Aorta (tissue), 5 donors: ENCODE results near the gene FER. TPM values are rescaled to one million over a fixed set of nuclear protein-coding genes. Genes with fewer than 3 reads are reported as not detected.

Experiments used
- ATAC-seq: fragments of 200-7000 bp; cut with Tn5 transposase; one replicate; pipeline ENCODE4 v1.9.1; 2022; ENCODE audit warnings: moderate library complexity; ENCODE audit not compliant: low FRiP score
- DNase-seq, 2 donors: peaks; one replicate each; pipeline ENCODE4 v3.0.0-alpha.2; 2020
- H3K27ac ChIP-seq, 2 donors: one replicate each; pipeline ENCODE4 v1.5.1; 2013; ENCODE audit warnings: low read length in 2 of 2, mild to moderate bottlenecking in 2 of 2, moderate library complexity in 2 of 2, control low read depth in 1 of 2, inconsistent platforms in 1 of 2, low read depth in 1 of 2
- H3K27me3 ChIP-seq, 2 donors: one replicate each; pipeline ENCODE4 v1.6.1; 2013; ENCODE audit warnings: control low read depth in 1 of 2, low read length in 1 of 2, mild to moderate bottlenecking in 1 of 2, moderate library complexity in 1 of 2; ENCODE audit not compliant: insufficient read depth in 2 of 2, control insufficient read depth in 1 of 2
- H3K36me3 ChIP-seq, 2 donors: one replicate each; pipeline ENCODE4 v1.6.1; 2013; ENCODE audit warnings: control low read depth in 1 of 2, low read length in 1 of 2, mild to moderate bottlenecking in 1 of 2; ENCODE audit not compliant: insufficient read depth in 2 of 2, control insufficient read depth in 1 of 2
- H3K4me1 ChIP-seq, 2 donors: one replicate each; pipeline ENCODE4 v1.6.1; 2013; ENCODE audit warnings: low read length in 2 of 2, control low read depth in 1 of 2, mild to moderate bottlenecking in 1 of 2, moderate library complexity in 1 of 2; ENCODE audit not compliant: insufficient read depth in 2 of 2, control insufficient read depth in 1 of 2
- H3K4me3 ChIP-seq, 2 donors: one replicate each; pipeline ENCODE4 v1.5.1; 2013; ENCODE audit warnings: low read length in 2 of 2, control low read depth in 1 of 2, mild to moderate bottlenecking in 1 of 2
- H3K9me3 ChIP-seq: one replicate; pipeline ENCODE4 v1.6.1; 2013; ENCODE audit warnings: mild to moderate bottlenecking, low read length; ENCODE audit not compliant: control insufficient read depth
- WGBS, 2 donors: extraction: QIAGEN DNeasy Blood & Tissue Kit; methylation state at CpG; one replicate each; pipeline ENCODE4 v1.1.7; 2013; 5-methylcytosine and 5-hydroxymethylcytosine counted together
- intact Hi-C, 2 donors: fragments of 100-400 bp; cut with DNase I; formaldehyde crosslinking; loops; one replicate each; pipeline versions ENCODE4 v1.14.2 to v1.15.0; 2022
- polyA plus RNA-seq, 2 donors: library from polyadenylated mRNA; stranded (reverse); fragments of 200-250 nt; gene quantifications; one replicate each; pipeline ENCODE4 v1.2.3, GENCODE V29; 2013
- total RNA-seq, 2 donors: library from RNA; stranded (reverse); fragmentation: NEBNext Ultra II Directional; extraction: Animal tissue kit (Norgen Biotek cat#: 25700); gene quantifications; one replicate each; pipeline ENCODE4 v1.2.1, GENCODE V29; 2021
- donor health status: healthy with polysubstance abuse.
- donor health status: Bipolar disorder and iron deficiency.
- donor health status: DM: no; HTN: no; CAD: no.
- donor health status: DM: no; HTN: no; CAD: no.
- donor health status: DM: yes; HTN: yes; CAD: no.

Gene FER
- total and polyA plus RNA-seq, 4 donors = 5.1 to 54.6 (median 27.8) TPM

GRCh38 chr5:109111680-109112079, 364.0 kb downstream of the FER start:
- ATAC-seq (no peak), DNase-seq (no peak)
- WGBS, 2 donors = 95 to 96% methylated on average over 2 of the region's 2 CpGs
- no peaks in the 10 kb centered on the region for H3K36me3 ChIP-seq
- no peaks in the 10 kb centered on the region for H3K4me1 ChIP-seq
- intact Hi-C loops = no loop called here
- no peaks in the 10 kb centered on the region for H3K27me3 ChIP-seq
- no peak overlapping the region for H3K27ac ChIP-seq
- H3K4me3 ChIP-seq = no peak overlapping the region
- no peaks in the 10 kb centered on the region for H3K9me3 ChIP-seq

DNA sequence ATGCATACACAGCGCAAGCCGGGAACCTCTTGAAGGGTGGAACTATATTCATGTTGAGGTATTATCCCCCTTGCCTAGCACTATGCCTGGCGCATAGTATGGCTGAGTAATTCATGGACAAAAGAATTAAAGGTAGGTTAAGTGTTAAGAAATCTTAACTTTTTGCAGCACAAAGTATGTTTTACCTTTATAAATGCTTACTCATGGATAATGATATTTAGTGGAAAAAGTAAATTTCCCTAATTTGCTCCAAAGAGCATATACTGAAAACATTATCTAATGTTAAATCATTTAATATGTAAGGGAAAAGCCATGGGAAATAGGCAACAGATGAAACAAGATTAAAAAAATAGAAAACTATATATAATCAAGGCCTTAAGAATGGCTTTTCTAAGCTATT, 365.9 kb downstream of the FER start:
- Histone ChIP-seq H3K27ac (no peak overlapping the region), H3K27me3 (no peaks in the 10 kb centered on the region), H3K4me1 (no peaks in the 10 kb centered on the region), H3K4me3 (no peak overlapping the region), H3K9me3 (no peaks in the 10 kb centered on the region), H3K36me3 (no peaks in the 10 kb centered on the region)
- intact Hi-C loops = no loop called here
- 98 to 99% methylated on average over 3 of the region's 3 CpGs for WGBS, 2 donors
- no peak for DNase-seq
- no peak for ATAC-seq

GRCh38 chr5:109121225-109121624, 373.5 kb downstream of the FER start:
- DNase-seq (no peak), ATAC-seq (no peak)
- H3K27me3 ChIP-seq = no peaks in the 10 kb centered on the region
- no peaks in the 10 kb centered on the region for H3K9me3 ChIP-seq
- no peaks in the 10 kb centered on the region for H3K4me1 ChIP-seq
- H3K36me3 ChIP-seq = no peaks in the 10 kb centered on the region
- no peak overlapping the region for H3K4me3 ChIP-seq
- H3K27ac ChIP-seq = no peak overlapping the region
- intact Hi-C loops = no loop called here
- 95 to 96% methylated on average over 3 of the region's 3 CpGs for WGBS, 2 donors

DNA sequence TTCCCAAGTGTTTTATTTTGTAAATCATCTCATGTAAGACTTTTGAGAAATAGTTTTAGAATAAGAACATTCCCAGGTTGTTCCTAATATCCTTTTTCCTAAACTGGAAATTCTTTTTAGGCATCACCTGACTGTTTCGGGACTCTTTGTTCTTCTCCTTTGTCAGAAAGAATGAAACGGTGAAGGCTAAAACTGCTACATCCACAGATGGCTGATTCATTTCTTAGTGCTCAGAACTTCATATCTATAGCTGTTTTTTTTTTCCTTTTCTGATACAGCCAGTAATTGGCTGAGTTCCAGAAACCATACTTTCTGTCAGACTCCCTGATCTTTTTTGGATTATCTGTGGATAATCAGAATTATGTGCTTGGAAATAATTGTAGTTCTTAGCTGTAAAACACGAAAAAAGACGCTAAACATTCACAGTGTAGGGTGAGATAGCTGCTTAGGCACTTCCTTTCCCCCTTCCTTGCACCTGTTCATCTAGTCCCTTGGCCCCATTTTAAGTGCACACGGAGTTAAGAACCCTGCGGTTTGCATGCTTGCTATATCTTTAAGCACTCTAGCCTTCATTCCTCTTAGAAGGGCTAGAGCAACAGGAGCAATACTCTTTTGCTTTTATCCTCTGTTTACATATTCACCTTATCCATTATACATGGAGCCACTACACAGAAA, 378.2 kb downstream of the FER start:
- WGBS, 2 donors = 88 to 91% methylated on average over 6 of the region's 6 CpGs
- no peak for ATAC-seq
- intact Hi-C loops = no loop called here
- Histone ChIP-seq H3K27me3 (no peaks in the 10 kb centered on the region), H3K4me1 (no peaks in the 10 kb centered on the region), H3K9me3 (no peaks in the 10 kb centered on the region), H3K36me3 (no peaks in the 10 kb centered on the region), H3K4me3 (no peak overlapping the region), H3K27ac (no peak overlapping the region)
- DNase-seq = no peak

DNA sequence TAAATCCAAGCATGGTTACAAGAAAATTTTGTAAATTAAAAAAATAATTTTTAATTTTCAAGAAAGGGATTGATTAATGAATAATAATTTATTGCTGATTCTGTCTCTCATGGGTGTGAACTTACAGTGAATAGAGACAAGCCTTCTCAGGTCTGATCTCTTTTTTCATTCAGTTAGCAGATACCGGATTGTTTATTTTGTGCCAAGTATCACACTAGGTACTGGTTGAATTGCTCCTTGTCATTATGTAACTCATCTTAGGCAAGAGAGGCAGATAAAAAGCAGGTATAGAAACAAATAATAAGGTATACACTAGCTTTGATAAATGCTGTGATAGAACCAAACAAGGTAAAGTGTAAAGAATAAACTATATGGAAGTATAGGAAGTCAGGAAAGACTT, 378.8 kb downstream of the FER start:
- intact Hi-C loops = no loop called here
- ATAC-seq = no peak

DNA sequence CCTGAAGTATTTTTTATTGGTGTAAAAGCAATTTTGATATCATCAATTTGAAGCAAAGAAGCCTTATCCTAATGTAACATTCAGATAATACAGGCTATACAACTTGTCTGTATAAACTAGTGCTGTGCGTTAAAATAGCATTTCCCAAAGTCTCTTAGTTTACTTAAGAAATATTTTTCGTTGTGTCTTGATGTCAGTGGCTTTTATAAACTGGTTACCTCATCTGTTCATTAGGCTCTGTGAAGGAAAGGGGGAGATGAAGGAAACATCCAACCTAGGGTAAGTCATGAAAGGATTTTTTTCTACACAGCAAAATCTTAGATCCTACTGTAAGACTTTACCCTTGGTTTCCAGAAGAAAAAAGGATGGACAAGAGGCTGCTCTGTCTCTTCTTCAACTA, 389.2 kb downstream of the FER start:
- 9 to 15% methylated on average over 2 of the region's 2 CpGs for WGBS, 2 donors
- no peak overlapping the region for H3K27ac ChIP-seq
- intact Hi-C loops = no loop called here
- no peaks in the 10 kb centered on the region for H3K9me3 ChIP-seq
- H3K4me3 ChIP-seq = no peak overlapping the region
- no peaks in the 10 kb centered on the region for H3K27me3 ChIP-seq
- ATAC-seq (no peak), DNase-seq (no peak)
- peaks cover 0 to 4% of the 10 kb centered on the region in 2 donors for H3K4me1 ChIP-seq
- H3K36me3 ChIP-seq = no peaks in the 10 kb centered on the region

More for the DNA sequence above, 378.8 kb downstream of the FER start:
- no peak overlapping the region for H3K27ac ChIP-seq
- WGBS, 2 donors = 96 to 97% methylated on average over 1 of the region's 1 CpG
- H3K4me1 ChIP-seq = no peaks in the 10 kb centered on the region
- no peaks in the 10 kb centered on the region for H3K9me3 ChIP-seq
- H3K27me3 ChIP-seq = no peaks in the 10 kb centered on the region
- no peaks in the 10 kb centered on the region for H3K36me3 ChIP-seq
- no peak for DNase-seq
- no peak overlapping the region for H3K4me3 ChIP-seq

GRCh38 chr5:109141222-109142200, 393.8 kb downstream of the FER start:
- WGBS, 2 donors = 83 to 84% methylated on average over 4 of the region's 4 CpGs
- Histone ChIP-seq H3K4me1 (peaks cover 2 to 3% of the 10 kb centered on the region in 2 donors), H3K4me3 (no peak overlapping the region), H3K9me3 (no peaks in the 10 kb centered on the region), H3K36me3 (no peaks in the 10 kb centered on the region), H3K27me3 (no peaks in the 10 kb centered on the region), H3K27ac (no peak overlapping the region)
- intact Hi-C loops = no loop called here
- peak in 1 of 2 donors; percentile 46 for DNase-seq
- ATAC-seq = no peak

DNA sequence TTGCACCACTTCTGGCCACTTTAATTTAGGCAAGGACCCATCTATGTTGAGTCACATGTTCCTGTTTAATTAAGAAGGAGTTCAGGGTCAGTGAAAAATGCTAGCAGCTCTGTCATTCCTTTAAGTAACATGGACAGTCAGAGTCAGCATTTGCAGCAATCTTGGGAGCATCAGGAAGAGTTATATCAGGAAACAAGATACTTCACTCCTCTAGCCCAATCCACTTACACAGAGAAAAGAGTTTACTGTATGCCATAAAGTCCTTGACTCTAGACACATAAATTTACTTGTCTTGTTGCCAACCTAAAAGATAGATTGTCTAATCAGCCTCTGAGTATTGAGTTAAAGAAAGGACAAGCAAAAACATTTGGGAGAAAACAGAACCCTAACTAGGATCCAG, 395.3 kb downstream of the FER start:
- ATAC-seq (no peak), DNase-seq (no peak)
- Histone ChIP-seq H3K4me3 (no peak overlapping the region), H3K4me1 (peaks cover 2 to 3% of the 10 kb centered on the region in 2 donors), H3K27ac (no peak overlapping the region), H3K27me3 (no peaks in the 10 kb centered on the region), H3K9me3 (no peaks in the 10 kb centered on the region), H3K36me3 (no peaks in the 10 kb centered on the region)
- intact Hi-C loops = no loop called here

DNA sequence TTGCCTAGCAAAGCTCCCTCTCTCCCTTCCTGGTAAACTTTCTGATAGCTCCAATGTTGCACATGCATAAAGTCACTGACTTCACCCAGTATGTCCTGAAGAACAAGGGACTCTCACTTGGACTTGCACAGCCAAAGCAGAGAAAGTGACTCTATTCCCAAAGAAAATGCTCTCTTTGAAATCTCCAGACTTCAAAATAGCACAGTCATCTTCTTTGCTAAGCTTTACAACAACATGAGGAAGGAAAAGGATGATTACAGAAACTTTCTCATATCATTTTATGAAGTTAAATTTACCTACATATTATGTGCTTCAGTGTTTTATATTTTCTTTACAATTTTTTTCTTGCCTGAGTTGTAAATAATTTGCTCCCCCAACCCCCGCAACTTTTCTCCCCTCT, 397.4 kb downstream of the FER start:
- 60 to 74% methylated on average over 1 of the region's 1 CpG for WGBS, 2 donors
- ATAC-seq = no peak
- H3K27ac ChIP-seq = no peak overlapping the region

More for the DNA sequence above, 397.4 kb downstream of the FER start:
- no peaks in the 10 kb centered on the region for H3K36me3 ChIP-seq
- H3K4me3 ChIP-seq = no peak overlapping the region
- intact Hi-C loops = no loop called here
- H3K9me3 ChIP-seq = no peaks in the 10 kb centered on the region
- H3K4me1 ChIP-seq = peaks cover 2 to 3% of the 10 kb centered on the region in 2 donors
- no peaks in the 10 kb centered on the region for H3K27me3 ChIP-seq
- DNase-seq = no peak
